NOMO-1 treated with DMSO at 0.1 percent for 48 hours (cell line): ENCODE measurements around the gene PEAR1.

Source experiments
- DNase-seq: peaks from one replicate; lab custom pipeline; 2025; ENCODE audit not compliant: unreplicated experiment; lab: John Stamatoyannopoulos, UW

Gene PEAR1

GRCh38 chr1:156893048-156893953 lies at the start of gene PEAR1:
Gene PEAR1, plus strand, starts transcription at chr1:156893718. Its CDS starts 10,209 bp downstream, at chr1:156903927.
- DNase-seq, result no peak

GRCh38 chr1:156844102-156844501 lies 49.4 kb upstream of the PEAR1 start:
- DNase-seq, result no peak

GRCh38 chr1:156844638-156845037 lies 48.9 kb upstream of the PEAR1 start:
- DNase-seq, result no peak

GRCh38 chr1:156845055-156845952 lies 48.2 kb upstream of the PEAR1 start:
- DNase-seq, result no peak

GRCh38 chr1:156845953-156846545 lies 47.5 kb upstream of the PEAR1 start:
- no peak for DNase-seq

GRCh38 chr1:156846643-156847042 lies 46.9 kb upstream of the PEAR1 start:
- no peak for DNase-seq

- no peak for DNase-seq
Observed at GRCh38 chr1:156847591-156848460, 45.7 kb upstream of the PEAR1 start.

GRCh38 chr1:156848461-156849150 lies 44.9 kb upstream of the PEAR1 start:
- no peak for DNase-seq

- DNase-seq, result no peak
Observed at GRCh38 chr1:156849151-156849496, 44.4 kb upstream of the PEAR1 start.

GRCh38 chr1:156851779-156852417 lies 41.6 kb upstream of the PEAR1 start:
- DNase-seq, result no peak

GRCh38 chr1:156852418-156852874 lies 41.1 kb upstream of the PEAR1 start:
- DNase-seq, result no peak

GRCh38 chr1:156853761-156854160 lies 39.8 kb upstream of the PEAR1 start:
- no peak for DNase-seq

GRCh38 chr1:156854634-156855033 lies 38.9 kb upstream of the PEAR1 start:
- DNase-seq, result no peak

- peak; percentile 16 for DNase-seq
Observed at GRCh38 chr1:156856282-156856785, 37.2 kb upstream of the PEAR1 start.

- no peak for DNase-seq
Observed at GRCh38 chr1:156857532-156857931, 36.0 kb upstream of the PEAR1 start.

- DNase-seq, result no peak
Observed at GRCh38 chr1:156858555-156858956, 35.0 kb upstream of the PEAR1 start.

- DNase-seq, result no peak
Observed at GRCh38 chr1:156858959-156859522, 34.5 kb upstream of the PEAR1 start, which contains the start of gene INSRR. Gene INSRR, minus strand, starts transcription at chr1:156859117. Its CDS starts 496 bp downstream, at chr1:156858621.

- no peak for DNase-seq
Observed at GRCh38 chr1:156859523-156860112, 33.9 kb upstream of the PEAR1 start.
